ENCODE measurements around the gene GBE1.
"Not testable (repeated sequence)": the region's sequence is repeated elsewhere in the genome, so short reads cannot be mapped to it uniquely, and the experiment has no call there.

GBE1 gene

GRCh38 chr3:81760924-81761903, at the start of gene GBE1:
TSS of gene GBE1 (minus strand) at chr3:81761645. CDS start at chr3:81761517, 128 bp downstream.
- peak; percentile 98 for DNase-seq

- peak; percentile 18 for DNase-seq
Observed at GRCh38 chr3:81808900-81809299, 47.5 kb upstream of the GBE1 start.

GRCh38 chr3:81799403-81799802, 38.0 kb upstream of the GBE1 start:
- DNase-seq, result no peak

- no peak for DNase-seq
Observed at GRCh38 chr3:81793410-81793809, 32.0 kb upstream of the GBE1 start.

- DNase-seq, result no peak
Observed at GRCh38 chr3:81790117-81790516, 28.7 kb upstream of the GBE1 start.

GRCh38 chr3:81789691-81790090, 28.2 kb upstream of the GBE1 start:
- DNase-seq, result no peak

- no peak for DNase-seq
Observed at GRCh38 chr3:81788610-81789009, 27.2 kb upstream of the GBE1 start.

GRCh38 chr3:81788044-81788443, 26.6 kb upstream of the GBE1 start:
- no peak for DNase-seq

GRCh38 chr3:81782585-81782984, 21.1 kb upstream of the GBE1 start:
- DNase-seq, result no peak

- DNase-seq, result no peak
Observed at GRCh38 chr3:81778678-81779182, 17.3 kb upstream of the GBE1 start.

GRCh38 chr3:81776643-81777042, 15.2 kb upstream of the GBE1 start:
- no peak for DNase-seq

- no peak for DNase-seq
Observed at GRCh38 chr3:81770710-81771109, 9.3 kb upstream of the GBE1 start.

- DNase-seq, result no peak
Observed at GRCh38 chr3:81769299-81769698, 7.9 kb upstream of the GBE1 start.

GRCh38 chr3:81767250-81767859, 5.9 kb upstream of the GBE1 start:
- not testable (repeated sequence) for DNase-seq

- no peak for DNase-seq
Observed at GRCh38 chr3:81765400-81765799, 4.0 kb upstream of the GBE1 start.

GRCh38 chr3:81764665-81765064, 3.2 kb upstream of the GBE1 start:
- DNase-seq, result no peak

- DNase-seq, result peak; percentile 19
Observed at GRCh38 chr3:81764002-81764401, 2.6 kb upstream of the GBE1 start.

- peak; percentile 1 for DNase-seq
Observed at GRCh38 chr3:81763001-81763400, 1.6 kb upstream of the GBE1 start.

GRCh38 chr3:81761904-81762580, 597 bp upstream of the GBE1 start:
- DNase-seq, result no peak

GRCh38 chr3:81760215-81760614, 1.2 kb downstream of the GBE1 start:
- no peak for DNase-seq

GRCh38 chr3:81758771-81759170, 2.7 kb downstream of the GBE1 start:
- DNase-seq, result not testable (repeated sequence)

- DNase-seq, result no peak
Observed at GRCh38 chr3:81758275-81758674, 3.2 kb downstream of the GBE1 start.

GRCh38 chr3:81753416-81754027, 7.9 kb downstream of the GBE1 start:
- no peak for DNase-seq

Measured in retina (tissue), 1 donor.